Loucy (cell line): ENCODE data around the gene MAP4K3.

Experiments
- H2AFZ ChIP-seq: fragments of 200-600 bp; sonication (generic); 2 replicates; pipeline ENCODE4 v1.6.0; 2016; ENCODE audit warnings: antibody characterized with exemption, mild to moderate bottlenecking, low read length, moderate library complexity
- H3F3A ChIP-seq: fragments of 200-600 bp; 2 replicates; pipeline ENCODE4 v1.6.0; 2016; ENCODE audit warnings: antibody characterized with exemption, low read depth, mild to moderate bottlenecking
- H3K27me3 ChIP-seq: fragments of 200-600 bp; sonication (generic); 2 replicates; pipeline ENCODE4 v1.6.1; 2014; ENCODE audit warnings: low read length, mild to moderate bottlenecking; ENCODE audit not compliant: insufficient read depth, poor library complexity, severe bottlenecking
- H3K36me3 ChIP-seq: fragments of 200-600 bp; sonication (generic); 2 replicates; pipeline ENCODE4 v1.6.1; 2016; ENCODE audit warnings: low read length; ENCODE audit not compliant: insufficient read depth
- H3K4me1 ChIP-seq: fragments of 200-600 bp; sonication (generic); 2 replicates; pipeline ENCODE4 v1.5.1; 2014; ENCODE audit warnings: low read length, mild to moderate bottlenecking; ENCODE audit not compliant: insufficient read depth, poor library complexity, severe bottlenecking
- H3K4me2 ChIP-seq: fragments of 200-600 bp; sonication (generic); 2 replicates; pipeline ENCODE4 v1.6.0; 2014; ENCODE audit warnings: antibody characterized with exemption, low read length, low read depth, mild to moderate bottlenecking; ENCODE audit not compliant: poor library complexity, severe bottlenecking
- H3K4me3 ChIP-seq: fragments of 200-600 bp; sonication (generic); 2 replicates; pipeline ENCODE4 v1.5.1; 2014; ENCODE audit warnings: low read length, mild to moderate bottlenecking, mixed read lengths; ENCODE audit not compliant: poor library complexity, severe bottlenecking
- H3K79me2 ChIP-seq: fragments of 200-600 bp; sonication (generic); 2 replicates; pipeline ENCODE4 v1.6.1; 2014; ENCODE audit warnings: low read length; ENCODE audit not compliant: insufficient read depth
- H3K9ac ChIP-seq: fragments of 200-600 bp; sonication (generic); 2 replicates; pipeline ENCODE4 v1.6.0; 2014; ENCODE audit warnings: mild to moderate bottlenecking, low read depth, low read length, moderate library complexity; ENCODE audit not compliant: poor library complexity, severe bottlenecking
- H3K9me2 ChIP-seq: fragments of 200-600 bp; sonication (generic); replicated peaks from 2 replicates; pipeline ENCODE4 v1.6.1; 2016; ENCODE audit warnings: low read depth, low read length, mixed read lengths
- H3K9me3 ChIP-seq: fragments of 200-600 bp; sonication (generic); 2 replicates; pipeline ENCODE4 v1.6.1; 2014; ENCODE audit warnings: mild to moderate bottlenecking, antibody characterized with exemption, low read length, low read depth; ENCODE audit not compliant: insufficient read depth
- H4K20me1 ChIP-seq: fragments of 200-600 bp; sonication (generic); 2 replicates; pipeline ENCODE4 v1.6.0; 2014; ENCODE audit warnings: antibody characterized with exemption, low read length, mild to moderate bottlenecking; ENCODE audit not compliant: insufficient read depth, poor library complexity, severe bottlenecking
- CTCF ChIP-seq: fragments of 200-600 bp; sonication (generic); conservative IDR thresholded peaks from 2 replicates; pipeline ENCODE4 v1.5.1; 2014; ENCODE audit warnings: mild to moderate bottlenecking, antibody characterized with exemption, low read length
- EZH2phosphoT487 ChIP-seq: fragments of 200-600 bp; IDR thresholded peaks from 2 replicates; pipeline ENCODE4 v1.6.1; 2018; ENCODE audit warnings: antibody characterized with exemption, mild to moderate bottlenecking, moderate library complexity, borderline replicate concordance

The MAP4K3 gene

DNA sequence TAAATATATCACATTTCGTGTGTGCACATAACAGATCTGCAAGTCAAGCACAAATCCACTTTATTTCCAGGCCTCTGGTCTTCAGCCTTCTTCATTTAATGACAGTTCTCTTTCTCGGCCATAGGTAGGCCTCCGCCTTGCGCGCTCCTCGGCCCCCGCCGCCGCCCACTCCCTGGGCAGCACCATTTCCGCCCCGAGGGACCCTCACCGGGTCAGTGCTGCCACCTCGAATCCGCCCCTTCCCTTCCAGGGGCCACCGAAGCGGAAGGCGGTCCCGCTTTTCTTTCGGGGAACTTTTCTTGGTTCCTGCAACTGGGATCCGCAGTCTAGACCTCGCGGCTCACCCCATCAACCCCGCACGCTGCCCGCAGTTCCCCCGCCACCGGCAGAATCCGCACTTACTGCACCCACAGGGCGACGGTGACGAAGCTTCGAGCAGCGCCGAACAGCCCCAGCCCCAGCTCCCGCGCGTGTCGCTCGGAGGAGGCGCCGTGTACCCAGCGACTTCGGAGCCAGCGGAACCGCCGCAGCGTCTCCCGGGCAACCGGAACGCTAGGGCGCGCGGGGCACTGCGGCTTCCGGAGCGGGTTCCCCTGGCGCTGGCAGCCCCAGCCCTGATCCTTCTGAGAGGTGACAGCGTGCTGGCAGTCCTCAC lies 193.5 kb downstream of the MAP4K3 start, which contains the start of gene CDKL4:
CDKL4 (minus strand) TSS at position 502 of the 655 bp plus-strand sequence.
- Histone ChIP-seq H3K36me3 (no peaks in the 10 kb centered on the region), H3F3A (no peaks in the 10 kb centered on the region), H3K9ac (peak within 1 kb of the TSS; percentile 27), H3K9me3 (no peaks in the 10 kb centered on the region), H3K4me2 (peak within 1 kb of the TSS; percentile 73), H3K9me2 (no peaks in the 10 kb centered on the region), H3K4me3 (peak within 1 kb of the TSS; percentile 67), H3K27me3 (no peaks in the 10 kb centered on the region), H3K4me1 (peaks cover 27% of the 10 kb centered on the region), H4K20me1 (no peaks in the 10 kb centered on the region), H2AFZ (peak within 1 kb of the TSS; percentile 64; the same call in 1 of the 2 replicates), H3K79me2 (no peaks in the 10 kb centered on the region)
- TF ChIP-seq CTCF = no peak
- no peak for TF ChIP-seq EZH2phosphoT487

GRCh38 chr2:39241588-39241987 lies 195.5 kb downstream of the MAP4K3 start:
- no peak for TF ChIP-seq EZH2phosphoT487
- no peak for TF ChIP-seq CTCF
- H3K4me1 ChIP-seq = peaks cover 27% of the 10 kb centered on the region
- H3K4me3 ChIP-seq = peak overlapping the region; percentile 3
- H3K9me2 ChIP-seq = no peaks in the 10 kb centered on the region
- no peaks in the 10 kb centered on the region for H3K36me3 ChIP-seq
- H3F3A ChIP-seq = no peaks in the 10 kb centered on the region
- no peaks in the 10 kb centered on the region for H3K27me3 ChIP-seq
- no peak overlapping the region for H3K9ac ChIP-seq
- H4K20me1 ChIP-seq = no peaks in the 10 kb centered on the region
- H3K4me2 ChIP-seq = peak overlapping the region; percentile 51
- H3K9me3 ChIP-seq = no peaks in the 10 kb centered on the region
- H2AFZ ChIP-seq = peak overlapping the region; percentile 68
- H3K79me2 ChIP-seq = no peaks in the 10 kb centered on the region

- no peaks in the 10 kb centered on the region for H3K9me3 ChIP-seq
- no peaks in the 10 kb centered on the region for H3K9me2 ChIP-seq
- no peaks in the 10 kb centered on the region for H3K79me2 ChIP-seq
- no peaks in the 10 kb centered on the region for H3K36me3 ChIP-seq
- no peak overlapping the region for H2AFZ ChIP-seq
- H3K4me2 ChIP-seq = no peak overlapping the region
- TF ChIP-seq CTCF = no peak
- TF ChIP-seq EZH2phosphoT487 = no peak
- no peaks in the 10 kb centered on the region for H3F3A ChIP-seq
- no peak overlapping the region for H3K4me3 ChIP-seq
- no peak overlapping the region for H3K9ac ChIP-seq
- H3K27me3 ChIP-seq = no peaks in the 10 kb centered on the region
- peaks cover 20% of the 10 kb centered on the region for H3K4me1 ChIP-seq
- no peaks in the 10 kb centered on the region for H4K20me1 ChIP-seq
Observed at GRCh38 chr2:39240758-39241157, 196.3 kb downstream of the MAP4K3 start.
